Activated T-helper 9 cell treated with anti-CD3 and anti-CD28 coated beads, Interleukin-2, amount 50 U/mL, for 16 hours (primary cell): ENCODE results near the gene SIL1.
"Not testable (repeated sequence)": the region's sequence is repeated elsewhere in the genome, so short reads cannot be mapped to it uniquely, and the experiment has no call there.

ENCODE experiments used
- DNase-seq: peaks from one replicate; pipeline ENCODE4 v3.0.0-alpha.2; 2020; ENCODE audit warnings: low read depth

The SIL1 gene

GRCh38 chr5:139068060-139068459, 130.1 kb downstream of the SIL1 start:
- DNase-seq: no peak

- no peak for DNase-seq
Measured at GRCh38 chr5:139065306-139065705, 132.9 kb downstream of the SIL1 start.

- no peak for DNase-seq
Measured at GRCh38 chr5:139064613-139065012, 133.6 kb downstream of the SIL1 start.

GRCh38 chr5:139063664-139064054, 134.5 kb downstream of the SIL1 start:
- no peak for DNase-seq

DNA sequence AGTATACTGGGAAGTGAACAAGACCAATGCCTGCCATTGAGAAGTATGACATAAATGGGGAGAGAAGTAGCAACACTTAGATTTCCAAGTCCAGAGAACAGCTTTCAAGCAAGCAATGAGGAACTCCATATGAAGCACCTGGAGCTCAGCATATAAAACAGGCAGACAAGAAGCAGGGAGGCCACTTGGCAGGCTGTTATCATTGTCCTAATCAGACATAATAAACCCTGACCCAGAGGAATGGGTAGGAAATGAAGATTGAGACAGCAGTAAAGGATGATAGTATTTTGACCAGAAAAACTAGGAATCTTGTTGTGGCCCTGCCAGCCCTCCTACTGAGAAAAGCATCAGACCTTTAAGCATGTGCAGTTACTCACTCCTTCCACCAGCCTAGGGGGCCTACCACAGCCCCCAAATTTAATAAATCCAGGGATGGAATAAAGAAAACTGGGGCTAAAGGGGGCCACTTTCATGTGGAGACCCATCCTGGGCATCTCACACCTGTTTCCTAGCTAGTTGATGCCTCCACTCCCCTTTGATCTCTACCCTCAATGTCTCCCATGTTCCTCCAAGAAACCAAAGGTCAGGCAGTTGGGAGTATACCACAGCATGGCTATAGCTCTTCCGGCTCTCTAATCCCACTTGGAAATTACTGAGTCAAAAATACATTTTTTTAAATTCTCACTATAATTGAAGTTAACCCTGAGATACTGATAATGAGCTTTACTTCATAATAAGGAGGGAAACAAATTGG, 135.1 kb downstream of the SIL1 start:
- DNase-seq: no peak

DNA sequence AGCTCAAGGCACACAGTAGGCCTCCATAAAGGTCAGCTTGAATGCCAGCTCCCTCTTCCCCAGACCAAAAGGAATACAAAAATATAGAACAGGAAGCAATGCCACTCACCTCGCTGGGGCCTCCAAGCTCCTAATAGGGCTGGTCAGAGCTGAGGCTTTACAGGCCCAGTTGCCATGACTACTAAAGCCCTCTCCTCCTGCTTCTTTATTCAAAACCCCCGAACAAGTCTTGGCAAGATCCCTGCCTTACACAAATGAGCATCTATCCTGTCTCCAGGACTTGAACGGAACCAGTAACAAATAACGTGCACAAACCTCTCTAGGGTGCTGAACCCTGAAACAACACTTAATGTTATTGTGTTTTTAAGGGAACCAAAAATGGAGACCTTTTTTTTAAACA, 136.3 kb downstream of the SIL1 start:
- DNase-seq: no peak

GRCh38 chr5:139061274-139061673, 136.9 kb downstream of the SIL1 start:
- no peak for DNase-seq

GRCh38 chr5:139058121-139058520, 140.0 kb downstream of the SIL1 start:
- no peak for DNase-seq

DNA sequence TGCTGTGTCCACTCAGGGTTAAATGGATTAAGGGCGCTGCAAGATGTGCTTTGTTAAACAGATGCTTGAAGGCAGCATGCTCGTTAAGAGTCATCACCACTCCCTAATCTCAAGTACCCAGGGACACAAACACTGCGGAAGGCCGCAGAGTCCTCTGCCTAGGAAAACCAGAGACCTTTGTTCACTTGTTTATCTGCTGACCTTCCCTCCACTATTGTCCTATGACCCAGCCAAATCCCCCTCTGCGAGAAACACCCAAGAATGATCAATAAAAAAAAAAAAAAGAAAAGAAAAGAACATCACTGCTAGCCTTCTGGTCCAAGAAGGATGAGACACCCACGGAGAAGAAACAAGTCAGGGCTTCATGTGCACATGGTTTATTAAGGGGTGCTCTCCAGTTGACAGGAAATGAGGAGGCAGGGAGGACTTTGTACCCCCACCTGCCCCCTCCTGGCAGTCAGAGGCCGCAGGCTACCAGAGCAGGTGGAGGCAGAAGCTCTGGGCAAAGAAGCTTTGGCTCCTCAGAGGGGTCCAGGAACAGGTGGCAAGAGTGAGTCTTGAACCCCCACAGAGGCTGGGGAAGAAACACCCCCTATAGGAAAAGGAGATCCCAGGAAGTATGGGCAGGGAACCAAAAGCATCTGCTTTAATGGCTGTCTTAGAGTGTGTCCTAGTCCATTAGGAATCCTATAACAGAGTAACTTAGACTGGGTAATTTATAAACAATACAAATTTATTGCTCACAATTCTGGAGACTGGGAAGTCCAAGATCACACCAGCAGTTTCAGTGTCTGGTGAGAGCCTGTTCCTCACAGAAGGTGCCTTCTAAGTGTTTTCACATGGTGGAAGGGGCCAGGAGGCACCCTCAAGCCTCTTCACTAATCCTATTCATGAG, 140.9 kb downstream of the SIL1 start:
- DNase-seq: not testable (repeated sequence)

GRCh38 chr5:139052975-139053374, 145.2 kb downstream of the SIL1 start:
- no peak for DNase-seq

DNA sequence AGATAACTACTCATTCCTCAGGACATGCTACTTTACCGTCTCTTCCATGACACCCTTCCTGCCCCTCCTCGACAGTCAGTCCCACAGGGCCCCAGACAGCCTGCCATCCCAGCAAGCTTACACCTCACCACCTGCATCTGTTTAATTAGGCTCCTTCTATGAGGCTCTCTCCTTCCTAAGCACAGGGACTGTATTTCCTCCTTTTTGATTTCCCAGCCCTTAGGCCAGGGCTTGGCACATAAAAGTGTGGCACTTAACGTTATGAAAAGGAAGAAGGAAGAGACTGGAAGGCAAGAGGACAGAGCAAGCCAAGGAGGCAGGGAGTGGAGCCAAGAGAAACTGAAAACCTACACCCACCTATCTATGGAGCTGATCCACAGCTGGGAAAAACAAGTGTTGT, 146.8 kb downstream of the SIL1 start:
- no peak for DNase-seq

GRCh38 chr5:139050432-139050831, 147.7 kb downstream of the SIL1 start:
- DNase-seq: no peak

GRCh38 chr5:139049780-139050179, 148.4 kb downstream of the SIL1 start:
- DNase-seq: no peak

- DNase-seq: no peak
Measured at GRCh38 chr5:139046551-139046950, 151.6 kb downstream of the SIL1 start.

- no peak for DNase-seq
Measured at GRCh38 chr5:139043157-139043905, 154.8 kb downstream of the SIL1 start.

DNA sequence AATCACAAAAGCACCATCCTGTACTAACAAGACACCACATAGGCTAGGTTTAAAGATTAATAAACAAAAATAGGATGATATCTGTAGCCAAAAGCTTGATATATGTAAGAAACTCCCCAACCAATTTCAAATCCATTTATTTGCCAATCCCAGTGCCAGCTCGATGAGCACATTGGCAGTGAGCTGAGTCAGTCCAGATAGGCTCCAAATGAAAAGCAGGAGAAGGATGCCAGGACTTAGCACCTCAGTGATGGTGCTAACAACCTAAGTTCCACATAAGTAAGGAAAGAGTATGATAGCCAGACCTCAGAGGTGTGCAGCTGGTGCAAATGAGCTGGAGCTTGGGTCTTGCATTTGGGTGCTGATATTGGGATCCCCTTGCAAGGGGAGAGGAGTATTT, 158.1 kb downstream of the SIL1 start:
- no peak for DNase-seq

GRCh38 chr5:139038613-139039305, 159.4 kb downstream of the SIL1 start:
- DNase-seq: no peak

GRCh38 chr5:139037732-139038131, 160.4 kb downstream of the SIL1 start:
- no peak for DNase-seq

- not testable (repeated sequence) for DNase-seq
Measured at GRCh38 chr5:139036332-139036731, 161.8 kb downstream of the SIL1 start.

DNA sequence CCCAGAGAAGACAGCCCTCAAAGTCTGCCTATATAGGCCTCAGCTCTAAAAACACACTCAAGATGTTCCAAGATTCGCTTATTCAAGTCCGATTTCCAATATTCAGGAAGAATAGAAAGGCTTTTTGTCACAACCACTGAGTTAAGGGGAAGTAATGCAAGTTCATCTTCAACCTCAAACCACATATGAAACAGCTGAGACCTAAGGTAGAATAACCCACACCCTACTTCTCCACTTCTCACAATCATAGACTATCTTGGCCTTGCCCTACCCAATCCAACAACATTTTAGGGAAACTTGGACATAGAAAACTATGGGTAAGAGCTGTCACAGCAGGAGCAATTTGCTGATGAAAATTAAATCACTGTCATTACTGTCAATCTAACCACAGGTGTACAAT, 171.0 kb downstream of the SIL1 start:
- DNase-seq: no peak

- no peak for DNase-seq
Measured at GRCh38 chr5:139025651-139026050, 172.5 kb downstream of the SIL1 start.

- no peak for DNase-seq
Measured at GRCh38 chr5:139023286-139023685, 174.9 kb downstream of the SIL1 start.
